ENCODE results near the gene HDAC4. TPM values are rescaled to one million over a fixed set of nuclear protein-coding genes. Genes with fewer than 3 reads are reported as not detected.

HDAC4 gene
- total RNA-seq, 1 experiment from 2014 or later = 47.6 TPM

DNA sequence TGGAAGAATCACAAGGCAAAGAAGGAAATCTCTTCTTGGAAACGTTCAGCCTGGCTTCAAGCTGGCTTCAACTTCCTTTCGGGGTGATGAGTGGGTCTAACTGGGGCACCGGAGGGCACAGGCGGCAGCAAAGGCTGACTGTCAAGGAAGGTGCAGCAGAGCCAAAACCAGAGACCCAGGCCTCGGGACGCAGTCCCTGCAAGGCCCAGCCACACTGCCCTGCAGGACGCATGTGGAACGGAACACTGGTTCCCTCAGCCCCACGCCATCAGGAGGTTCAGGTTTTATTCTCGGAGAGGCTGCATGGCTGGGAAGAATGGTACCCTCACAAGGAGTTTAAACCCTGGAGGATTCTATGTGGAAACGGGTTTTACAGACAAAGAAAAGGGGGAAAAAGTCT lies 165.5 kb downstream of the HDAC4 start:
- TF ChIP-seq TCF7L2 (IDR thresholded peaks at IDR 0.05; ENCODE audit: borderline replicate concordance, extremely low read depth, insufficient read depth, insufficient read length) = no peak
- TF ChIP-seq, protein P1, sequence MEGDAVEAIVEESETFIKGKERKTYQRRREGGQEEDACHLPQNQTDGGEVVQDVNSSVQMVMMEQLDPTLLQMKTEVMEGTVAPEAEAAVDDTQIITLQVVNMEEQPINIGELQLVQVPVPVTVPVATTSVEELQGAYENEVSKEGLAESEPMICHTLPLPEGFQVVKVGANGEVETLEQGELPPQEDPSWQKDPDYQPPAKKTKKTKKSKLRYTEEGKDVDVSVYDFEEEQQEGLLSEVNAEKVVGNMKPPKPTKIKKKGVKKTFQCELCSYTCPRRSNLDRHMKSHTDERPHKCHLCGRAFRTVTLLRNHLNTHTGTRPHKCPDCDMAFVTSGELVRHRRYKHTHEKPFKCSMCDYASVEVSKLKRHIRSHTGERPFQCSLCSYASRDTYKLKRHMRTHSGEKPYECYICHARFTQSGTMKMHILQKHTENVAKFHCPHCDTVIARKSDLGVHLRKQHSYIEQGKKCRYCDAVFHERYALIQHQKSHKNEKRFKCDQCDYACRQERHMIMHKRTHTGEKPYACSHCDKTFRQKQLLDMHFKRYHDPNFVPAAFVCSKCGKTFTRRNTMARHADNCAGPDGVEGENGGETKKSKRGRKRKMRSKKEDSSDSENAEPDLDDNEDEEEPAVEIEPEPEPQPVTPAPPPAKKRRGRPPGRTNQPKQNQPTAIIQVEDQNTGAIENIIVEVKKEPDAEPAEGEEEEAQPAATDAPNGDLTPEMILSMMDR (IDR thresholded peaks at IDR 0.05 in 2 of 3, conservative IDR thresholded peaks at IDR 0.05 in 1 of 3; ENCODE audit: borderline replicate concordance in 1 of 3, insufficient read depth in 1 of 3, low read depth in 2 of 3, low read length in 2 of 3) = no peak
- no peak for TF ChIP-seq POLR2AphosphoS5 (IDR thresholded peaks at IDR 0.05; ENCODE audit: low read depth, low read length)
- TF ChIP-seq CBX3 (IDR thresholded peaks at IDR 0.05; ENCODE audit: low read depth) = no peak
- TF ChIP-seq, protein P2, sequence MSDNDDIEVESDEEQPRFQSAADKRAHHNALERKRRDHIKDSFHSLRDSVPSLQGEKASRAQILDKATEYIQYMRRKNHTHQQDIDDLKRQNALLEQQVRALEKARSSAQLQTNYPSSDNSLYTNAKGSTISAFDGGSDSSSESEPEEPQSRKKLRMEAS (IDR thresholded peaks at IDR 0.05) = no peak
- no peak for TF ChIP-seq SIN3A (IDR thresholded peaks at IDR 0.05; ENCODE audit: low read depth)
- no peak for TF ChIP-seq ELF1 (IDR thresholded peaks at IDR 0.05; ENCODE audit: borderline replicate concordance, low read depth)
- TF ChIP-seq, protein P3, sequence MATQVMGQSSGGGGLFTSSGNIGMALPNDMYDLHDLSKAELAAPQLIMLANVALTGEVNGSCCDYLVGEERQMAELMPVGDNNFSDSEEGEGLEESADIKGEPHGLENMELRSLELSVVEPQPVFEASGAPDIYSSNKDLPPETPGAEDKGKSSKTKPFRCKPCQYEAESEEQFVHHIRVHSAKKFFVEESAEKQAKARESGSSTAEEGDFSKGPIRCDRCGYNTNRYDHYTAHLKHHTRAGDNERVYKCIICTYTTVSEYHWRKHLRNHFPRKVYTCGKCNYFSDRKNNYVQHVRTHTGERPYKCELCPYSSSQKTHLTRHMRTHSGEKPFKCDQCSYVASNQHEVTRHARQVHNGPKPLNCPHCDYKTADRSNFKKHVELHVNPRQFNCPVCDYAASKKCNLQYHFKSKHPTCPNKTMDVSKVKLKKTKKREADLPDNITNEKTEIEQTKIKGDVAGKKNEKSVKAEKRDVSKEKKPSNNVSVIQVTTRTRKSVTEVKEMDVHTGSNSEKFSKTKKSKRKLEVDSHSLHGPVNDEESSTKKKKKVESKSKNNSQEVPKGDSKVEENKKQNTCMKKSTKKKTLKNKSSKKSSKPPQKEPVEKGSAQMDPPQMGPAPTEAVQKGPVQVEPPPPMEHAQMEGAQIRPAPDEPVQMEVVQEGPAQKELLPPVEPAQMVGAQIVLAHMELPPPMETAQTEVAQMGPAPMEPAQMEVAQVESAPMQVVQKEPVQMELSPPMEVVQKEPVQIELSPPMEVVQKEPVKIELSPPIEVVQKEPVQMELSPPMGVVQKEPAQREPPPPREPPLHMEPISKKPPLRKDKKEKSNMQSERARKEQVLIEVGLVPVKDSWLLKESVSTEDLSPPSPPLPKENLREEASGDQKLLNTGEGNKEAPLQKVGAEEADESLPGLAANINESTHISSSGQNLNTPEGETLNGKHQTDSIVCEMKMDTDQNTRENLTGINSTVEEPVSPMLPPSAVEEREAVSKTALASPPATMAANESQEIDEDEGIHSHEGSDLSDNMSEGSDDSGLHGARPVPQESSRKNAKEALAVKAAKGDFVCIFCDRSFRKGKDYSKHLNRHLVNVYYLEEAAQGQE (IDR thresholded peaks at IDR 0.05; ENCODE audit: low read depth) = no peak
- no peak for TF ChIP-seq SRF (IDR thresholded peaks at IDR 0.05; ENCODE audit: low read depth)
- TF ChIP-seq JUND (IDR thresholded peaks at IDR 0.05) = no peak
- TF ChIP-seq ZNF274 (IDR thresholded peaks at IDR 0.05; ENCODE audit: low read depth, low read length) = no peak
- no peak for DNase-seq (ENCODE audit: low read depth, low spot score)
- Histone ChIP-seq H3K79me2 (ENCODE audit: insufficient read depth, low read length) (peaks cover 3% of the 10 kb centered on the region; the same call in 1 of the 2 replicates), H3K27me3 (ENCODE audit: insufficient read depth, low read length) (no peaks in the 10 kb centered on the region), H3K9me2 (ENCODE audit: insufficient read depth) (no peaks in the 10 kb centered on the region), H3K4me1 (ENCODE audit: control insufficient read depth in 1 of 2, insufficient read depth in 2 of 2, low read length in 2 of 2) (peaks cover 2 to 15% of the 10 kb centered on the region in 2 experiments; a peak in 2 of 4 replicates), H2AFZ (ENCODE audit: low read depth, low read length, poor library complexity, severe bottlenecking) (no peak overlapping the region), H3K36me3 (ENCODE audit: control insufficient read depth in 1 of 2, insufficient read depth in 2 of 2, low read length in 2 of 2) (no peaks in the 10 kb centered on the region), H3K9me3 (ENCODE audit: control insufficient read depth in 1 of 2, insufficient read depth in 1 of 2, low read depth in 1 of 2, low read length in 2 of 2) (no peaks in the 10 kb centered on the region), H3K4me2 (ENCODE audit: low read length) (no peak overlapping the region), H4K20me1 (ENCODE audit: insufficient read depth) (no peaks in the 10 kb centered on the region), H3K9ac (ENCODE audit: low read length) (no peak overlapping the region), H3K4me3 (replicated peaks in 1 of 2; ENCODE audit: low read depth in 1 of 2, low read length in 2 of 2) (no peak overlapping the region), H3K27ac (ENCODE audit: low read depth, low read length) (no peak overlapping the region)
- intact Hi-C loops (cut with micrococcal nuclease) = no loop called here
- CTCF ChIA-PET = no interaction called here
- ATAC-seq = no peak
- no TSS peak for BruUV-seq (replicated peaks)
- POLR2A ChIA-PET = no interaction called here
- RAD21 ChIA-PET (ENCODE audit: low non-redundant PET in 1 of 2, low total read pairs in 2 of 2, uncharacterized antibody in 2 of 2, unreplicated experiment in 2 of 2) = no interaction called here
